GM23338 (cell line): ENCODE results near the gene BIRC5. TPM values are rescaled to one million over a fixed set of nuclear protein-coding genes. Genes with fewer than 3 reads are reported as not detected.
A peak's percentile ranks its signal among the peaks of the same experiment; 100 is the strongest.

Experiments used
- ATAC-seq: fragments of 200-7000 bp; cut with Tn5 transposase; 3 replicates; pipeline ENCODE4 v1.9.1; 2020
- DNase-seq: peaks from one replicate; pipeline ENCODE4 v3.0.0-alpha.2; 2015; ENCODE audit warnings: low spot score
- H2AFZ ChIP-seq: fragments of 200-600 bp; sonication (generic); 2 replicates; pipeline ENCODE4 v1.8.0; 2016; ENCODE audit warnings: antibody characterized with exemption, mild to moderate bottlenecking, moderate library complexity
- H3F3A ChIP-seq: fragments of 200-600 bp; sonication (generic); replicated peaks from 2 replicates; pipeline ENCODE4 v1.8.0; 2017; ENCODE audit warnings: antibody characterized with exemption, mixed run types, low read depth
- H3K27ac ChIP-seq: fragments of 200-600 bp; sonication (generic); 2 replicates; pipeline ENCODE4 v1.6.1; 2016; ENCODE audit warnings: low read depth
- H3K27me3 ChIP-seq: fragments of 200-600 bp; sonication (generic); 2 replicates; pipeline ENCODE4 v1.8.0; 2016; ENCODE audit warnings: mild to moderate bottlenecking, mixed run types, moderate library complexity; ENCODE audit not compliant: insufficient read depth
- H3K36me3 ChIP-seq: fragments of 200-600 bp; sonication (generic); 2 replicates; pipeline ENCODE4 v1.8.0; 2016; ENCODE audit warnings: mild to moderate bottlenecking; ENCODE audit not compliant: insufficient read depth
- H3K4me1 ChIP-seq: fragments of 200-600 bp; sonication (generic); 2 replicates; pipeline ENCODE4 v1.8.0; 2016; ENCODE audit warnings: mild to moderate bottlenecking, moderate library complexity; ENCODE audit not compliant: insufficient read depth
- H3K4me2 ChIP-seq: fragments of 200-600 bp; sonication (generic); 2 replicates; pipeline ENCODE4 v1.7.1; 2017; ENCODE audit warnings: mixed run types
- H3K4me3 ChIP-seq: fragments of 200-600 bp; sonication (generic); 2 replicates; pipeline ENCODE4 v1.6.1; 2016; ENCODE audit warnings: mixed run types
- H3K79me2 ChIP-seq: fragments of 200-600 bp; sonication (generic); replicated peaks from 2 replicates; pipeline ENCODE4 v1.8.0; 2017; ENCODE audit warnings: mild to moderate bottlenecking; ENCODE audit not compliant: insufficient read depth
- H3K9me2 ChIP-seq: fragments of 200-600 bp; sonication (generic); 2 replicates; pipeline ENCODE4 v1.8.0; 2017; ENCODE audit not compliant: insufficient read depth
- H4K20me1 ChIP-seq: fragments of 200-600 bp; sonication (generic); replicated peaks from 2 replicates; pipeline ENCODE4 v1.8.0; 2017; ENCODE audit warnings: mild to moderate bottlenecking; ENCODE audit not compliant: insufficient read depth
- H3K27ac Mint-ChIP-seq: 2 replicates; pipeline ENCODE4 v1.8.0; 2020; ENCODE audit warnings: inconsistent platforms, mild to moderate bottlenecking, moderate library complexity, mixed read lengths
- H3K27me3 Mint-ChIP-seq: 3 replicates; pipeline ENCODE4 v1.8.0; 2022; ENCODE audit warnings: low read depth, mild to moderate bottlenecking, moderate library complexity, mixed read lengths, inconsistent platforms; ENCODE audit not compliant: insufficient read depth, poor library complexity
- H3K36me3 Mint-ChIP-seq: 3 replicates; pipeline ENCODE4 v1.8.0; 2021; ENCODE audit warnings: low read depth, mild to moderate bottlenecking, inconsistent platforms, moderate library complexity, mixed read lengths
- H3K4me1 Mint-ChIP-seq: 3 replicates; pipeline ENCODE4 v1.8.0; 2020; ENCODE audit warnings: mild to moderate bottlenecking, inconsistent platforms, mixed read lengths
- H3K4me3 Mint-ChIP-seq: 3 replicates; pipeline ENCODE4 v1.8.0; 2021; ENCODE audit warnings: moderate library complexity, mild to moderate bottlenecking, inconsistent platforms, mixed read lengths
- H3K9me3 Mint-ChIP-seq: 3 replicates; pipeline ENCODE4 v1.8.0; 2020; ENCODE audit warnings: moderate library complexity, mild to moderate bottlenecking, inconsistent platforms, mixed read lengths
- CREB1 ChIP-seq: fragments of 250-450 bp; sonication (Bioruptor Pico); IDR thresholded peaks from 2 replicates; pipeline ENCODE4 v1.5.0; 2020; ENCODE audit warnings: low read depth, mild to moderate bottlenecking, moderate library complexity
- EZH2phosphoT487 ChIP-seq: fragments of 200-600 bp; sonication (generic); IDR thresholded peaks from one replicate; pipeline ENCODE4 v1.8.1; 2018; ENCODE audit warnings: antibody characterized with exemption; ENCODE audit not compliant: unreplicated experiment
- JUNB ChIP-seq: IDR thresholded peaks from one replicate; pipeline ENCODE4 v1.6.1; 2016; ENCODE audit warnings: antibody characterized with exemption; ENCODE audit not compliant: unreplicated experiment
- NANOG ChIP-seq: IDR thresholded peaks from 2 replicates; pipeline ENCODE4 v1.6.1; 2016; ENCODE audit warnings: antibody characterized with exemption, borderline replicate concordance
- POLR2AphosphoS5 ChIP-seq: IDR thresholded peaks from 2 replicates; pipeline ENCODE4 v1.6.1; 2016; ENCODE audit warnings: antibody characterized with exemption, low read depth
- STAT1 ChIP-seq: IDR thresholded peaks from one replicate; pipeline ENCODE4 v1.6.1; 2016; ENCODE audit warnings: antibody characterized with exemption; ENCODE audit not compliant: unreplicated experiment
- ZNF114 ChIP-seq: fragments of 250-450 bp; sonication (Bioruptor Pico); IDR thresholded peaks from 2 replicates; pipeline ENCODE4 v1.5.0; 2020; ENCODE audit warnings: mild to moderate bottlenecking, moderate library complexity
- polyA plus RNA-seq: library from polyadenylated mRNA; unstranded; fragments of >200 nt; fragmentation: Nextera tagmentation; extraction: Ambion mirVana; gene quantifications from 2 replicates; pipeline ENCODE4 v1.2.1, GENCODE V29; 2016
- total RNA-seq: library from RNA; depleted of rRNA; stranded (reverse); fragments of >200 nt; shearing (Covaris generic); gene quantifications from 2 replicates; pipeline ENCODE4 v1.2.3, GENCODE V29; 2014
- TF ChIP-seq, protein P1 (sequence below): IDR thresholded peaks from 2 replicates; pipeline ENCODE4 v1.6.1; 2016; ENCODE audit warnings: antibody characterized with exemption
- TF ChIP-seq, protein P2 (sequence below): IDR thresholded peaks from one replicate; pipeline ENCODE4 v1.6.1; 2018; ENCODE audit warnings: antibody characterized with exemption; ENCODE audit not compliant: unreplicated experiment
- TF ChIP-seq, protein P3 (sequence below): fragments of 250-450 bp; sonication (Bioruptor Pico); IDR thresholded peaks from 2 replicates; pipeline ENCODE4 v1.5.0; 2020; ENCODE audit warnings: mild to moderate bottlenecking, moderate library complexity
- TF ChIP-seq, protein P4 (sequence below), 2 experiments: fragments of 200-600 bp in 1 of 2; sonication (generic) in 1 of 2; conservative IDR thresholded peaks; 2 replicates each; pipeline versions ENCODE4 v1.5.1 to v1.6.1; 2016 to 2017; ENCODE audit warnings: antibody characterized with exemption in 2 of 2, low read depth in 2 of 2, mild to moderate bottlenecking in 2 of 2, moderate library complexity in 1 of 2

BIRC5 gene
- total and polyA plus RNA-seq, 2 experiments from 2014 or later: 89.7 to 111 TPM

DNA sequence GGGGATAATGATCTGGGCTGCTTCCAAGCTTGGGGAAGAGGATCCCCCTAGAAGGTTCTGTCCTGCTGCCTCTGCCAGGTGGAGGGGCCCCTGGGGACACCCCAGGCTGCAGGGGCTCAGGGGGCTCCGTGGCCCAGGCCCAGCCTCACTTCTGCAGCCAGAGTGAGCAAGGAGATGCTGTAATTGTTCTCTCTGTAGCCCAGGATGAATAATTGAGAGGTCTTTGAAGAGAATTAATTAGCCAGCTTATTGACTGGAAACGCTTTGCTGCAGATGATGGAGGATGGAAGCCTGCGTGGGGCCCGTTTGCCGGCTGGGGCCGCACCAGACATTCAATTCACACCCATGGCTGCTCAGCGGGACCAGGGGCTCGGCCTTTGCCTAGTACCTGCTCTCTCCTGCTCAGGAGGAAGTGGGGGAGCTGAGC, 55.9 kb downstream of the BIRC5 start:
- H3K27me3 Mint-ChIP-seq: peaks cover 14% of the 10 kb centered on the region
- no peaks in the 10 kb centered on the region for H3K36me3 Mint-ChIP-seq
- peaks cover 6% of the 10 kb centered on the region; the same call in 1 of the 2 replicates for H3F3A ChIP-seq
- no peak for DNase-seq
- no peaks in the 10 kb centered on the region for H3K9me3 Mint-ChIP-seq
- TF ChIP-seq NANOG: no peak
- TF ChIP-seq, protein P1, sequence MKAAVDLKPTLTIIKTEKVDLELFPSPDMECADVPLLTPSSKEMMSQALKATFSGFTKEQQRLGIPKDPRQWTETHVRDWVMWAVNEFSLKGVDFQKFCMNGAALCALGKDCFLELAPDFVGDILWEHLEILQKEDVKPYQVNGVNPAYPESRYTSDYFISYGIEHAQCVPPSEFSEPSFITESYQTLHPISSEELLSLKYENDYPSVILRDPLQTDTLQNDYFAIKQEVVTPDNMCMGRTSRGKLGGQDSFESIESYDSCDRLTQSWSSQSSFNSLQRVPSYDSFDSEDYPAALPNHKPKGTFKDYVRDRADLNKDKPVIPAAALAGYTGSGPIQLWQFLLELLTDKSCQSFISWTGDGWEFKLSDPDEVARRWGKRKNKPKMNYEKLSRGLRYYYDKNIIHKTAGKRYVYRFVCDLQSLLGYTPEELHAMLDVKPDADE: no peak
- TF ChIP-seq, protein P2, sequence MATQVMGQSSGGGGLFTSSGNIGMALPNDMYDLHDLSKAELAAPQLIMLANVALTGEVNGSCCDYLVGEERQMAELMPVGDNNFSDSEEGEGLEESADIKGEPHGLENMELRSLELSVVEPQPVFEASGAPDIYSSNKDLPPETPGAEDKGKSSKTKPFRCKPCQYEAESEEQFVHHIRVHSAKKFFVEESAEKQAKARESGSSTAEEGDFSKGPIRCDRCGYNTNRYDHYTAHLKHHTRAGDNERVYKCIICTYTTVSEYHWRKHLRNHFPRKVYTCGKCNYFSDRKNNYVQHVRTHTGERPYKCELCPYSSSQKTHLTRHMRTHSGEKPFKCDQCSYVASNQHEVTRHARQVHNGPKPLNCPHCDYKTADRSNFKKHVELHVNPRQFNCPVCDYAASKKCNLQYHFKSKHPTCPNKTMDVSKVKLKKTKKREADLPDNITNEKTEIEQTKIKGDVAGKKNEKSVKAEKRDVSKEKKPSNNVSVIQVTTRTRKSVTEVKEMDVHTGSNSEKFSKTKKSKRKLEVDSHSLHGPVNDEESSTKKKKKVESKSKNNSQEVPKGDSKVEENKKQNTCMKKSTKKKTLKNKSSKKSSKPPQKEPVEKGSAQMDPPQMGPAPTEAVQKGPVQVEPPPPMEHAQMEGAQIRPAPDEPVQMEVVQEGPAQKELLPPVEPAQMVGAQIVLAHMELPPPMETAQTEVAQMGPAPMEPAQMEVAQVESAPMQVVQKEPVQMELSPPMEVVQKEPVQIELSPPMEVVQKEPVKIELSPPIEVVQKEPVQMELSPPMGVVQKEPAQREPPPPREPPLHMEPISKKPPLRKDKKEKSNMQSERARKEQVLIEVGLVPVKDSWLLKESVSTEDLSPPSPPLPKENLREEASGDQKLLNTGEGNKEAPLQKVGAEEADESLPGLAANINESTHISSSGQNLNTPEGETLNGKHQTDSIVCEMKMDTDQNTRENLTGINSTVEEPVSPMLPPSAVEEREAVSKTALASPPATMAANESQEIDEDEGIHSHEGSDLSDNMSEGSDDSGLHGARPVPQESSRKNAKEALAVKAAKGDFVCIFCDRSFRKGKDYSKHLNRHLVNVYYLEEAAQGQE: no peak
- TF ChIP-seq JUNB: no peak
- TF ChIP-seq, protein P3, sequence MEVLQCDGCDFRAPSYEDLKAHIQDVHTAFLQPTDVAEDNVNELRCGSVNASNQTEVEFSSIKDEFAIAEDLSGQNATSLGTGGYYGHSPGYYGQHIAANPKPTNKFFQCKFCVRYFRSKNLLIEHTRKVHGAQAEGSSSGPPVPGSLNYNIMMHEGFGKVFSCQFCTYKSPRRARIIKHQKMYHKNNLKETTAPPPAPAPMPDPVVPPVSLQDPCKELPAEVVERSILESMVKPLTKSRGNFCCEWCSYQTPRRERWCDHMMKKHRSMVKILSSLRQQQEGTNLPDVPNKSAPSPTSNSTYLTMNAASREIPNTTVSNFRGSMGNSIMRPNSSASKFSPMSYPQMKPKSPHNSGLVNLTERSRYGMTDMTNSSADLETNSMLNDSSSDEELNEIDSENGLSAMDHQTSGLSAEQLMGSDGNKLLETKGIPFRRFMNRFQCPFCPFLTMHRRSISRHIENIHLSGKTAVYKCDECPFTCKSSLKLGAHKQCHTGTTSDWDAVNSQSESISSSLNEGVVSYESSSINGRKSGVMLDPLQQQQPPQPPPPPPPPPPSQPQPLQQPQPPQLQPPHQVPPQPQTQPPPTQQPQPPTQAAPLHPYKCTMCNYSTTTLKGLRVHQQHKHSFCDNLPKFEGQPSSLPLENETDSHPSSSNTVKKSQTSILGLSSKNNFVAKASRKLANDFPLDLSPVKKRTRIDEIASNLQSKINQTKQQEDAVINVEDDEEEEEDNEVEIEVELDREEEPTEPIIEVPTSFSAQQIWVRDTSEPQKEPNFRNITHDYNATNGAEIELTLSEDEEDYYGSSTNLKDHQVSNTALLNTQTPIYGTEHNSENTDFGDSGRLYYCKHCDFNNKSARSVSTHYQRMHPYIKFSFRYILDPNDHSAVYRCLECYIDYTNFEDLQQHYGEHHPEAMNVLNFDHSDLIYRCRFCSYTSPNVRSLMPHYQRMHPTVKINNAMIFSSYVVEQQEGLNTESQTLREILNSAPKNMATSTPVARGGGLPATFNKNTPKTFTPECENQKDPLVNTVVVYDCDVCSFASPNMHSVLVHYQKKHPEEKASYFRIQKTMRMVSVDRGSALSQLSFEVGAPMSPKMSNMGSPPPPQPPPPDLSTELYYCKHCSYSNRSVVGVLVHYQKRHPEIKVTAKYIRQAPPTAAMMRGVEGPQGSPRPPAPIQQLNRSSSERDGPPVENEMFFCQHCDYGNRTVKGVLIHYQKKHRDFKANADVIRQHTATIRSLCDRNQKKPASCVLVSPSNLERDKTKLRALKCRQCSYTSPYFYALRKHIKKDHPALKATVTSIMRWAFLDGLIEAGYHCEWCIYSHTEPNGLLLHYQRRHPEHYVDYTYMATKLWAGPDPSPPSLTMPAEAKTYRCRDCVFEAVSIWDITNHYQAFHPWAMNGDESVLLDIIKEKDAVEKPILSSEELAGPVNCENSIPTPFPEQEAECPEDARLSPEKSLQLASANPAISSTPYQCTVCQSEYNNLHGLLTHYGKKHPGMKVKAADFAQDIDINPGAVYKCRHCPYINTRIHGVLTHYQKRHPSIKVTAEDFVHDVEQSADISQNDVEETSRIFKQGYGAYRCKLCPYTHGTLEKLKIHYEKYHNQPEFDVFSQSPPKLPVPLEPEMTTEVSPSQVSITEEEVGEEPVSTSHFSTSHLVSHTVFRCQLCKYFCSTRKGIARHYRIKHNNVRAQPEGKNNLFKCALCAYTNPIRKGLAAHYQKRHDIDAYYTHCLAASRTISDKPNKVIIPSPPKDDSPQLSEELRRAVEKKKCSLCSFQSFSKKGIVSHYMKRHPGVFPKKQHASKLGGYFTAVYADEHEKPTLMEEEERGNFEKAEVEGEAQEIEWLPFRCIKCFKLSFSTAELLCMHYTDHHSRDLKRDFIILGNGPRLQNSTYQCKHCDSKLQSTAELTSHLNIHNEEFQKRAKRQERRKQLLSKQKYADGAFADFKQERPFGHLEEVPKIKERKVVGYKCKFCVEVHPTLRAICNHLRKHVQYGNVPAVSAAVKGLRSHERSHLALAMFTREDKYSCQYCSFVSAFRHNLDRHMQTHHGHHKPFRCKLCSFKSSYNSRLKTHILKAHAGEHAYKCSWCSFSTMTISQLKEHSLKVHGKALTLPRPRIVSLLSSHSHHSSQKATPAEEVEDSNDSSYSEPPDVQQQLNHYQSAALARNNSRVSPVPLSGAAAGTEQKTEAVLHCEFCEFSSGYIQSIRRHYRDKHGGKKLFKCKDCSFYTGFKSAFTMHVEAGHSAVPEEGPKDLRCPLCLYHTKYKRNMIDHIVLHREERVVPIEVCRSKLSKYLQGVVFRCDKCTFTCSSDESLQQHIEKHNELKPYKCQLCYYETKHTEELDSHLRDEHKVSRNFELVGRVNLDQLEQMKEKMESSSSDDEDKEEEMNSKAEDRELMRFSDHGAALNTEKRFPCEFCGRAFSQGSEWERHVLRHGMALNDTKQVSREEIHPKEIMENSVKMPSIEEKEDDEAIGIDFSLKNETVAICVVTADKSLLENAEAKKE (CRISPR knock-in tag): no peak
- TF ChIP-seq STAT1: no peak
- TF ChIP-seq EZH2phosphoT487: no peak
- TF ChIP-seq, protein P4, sequence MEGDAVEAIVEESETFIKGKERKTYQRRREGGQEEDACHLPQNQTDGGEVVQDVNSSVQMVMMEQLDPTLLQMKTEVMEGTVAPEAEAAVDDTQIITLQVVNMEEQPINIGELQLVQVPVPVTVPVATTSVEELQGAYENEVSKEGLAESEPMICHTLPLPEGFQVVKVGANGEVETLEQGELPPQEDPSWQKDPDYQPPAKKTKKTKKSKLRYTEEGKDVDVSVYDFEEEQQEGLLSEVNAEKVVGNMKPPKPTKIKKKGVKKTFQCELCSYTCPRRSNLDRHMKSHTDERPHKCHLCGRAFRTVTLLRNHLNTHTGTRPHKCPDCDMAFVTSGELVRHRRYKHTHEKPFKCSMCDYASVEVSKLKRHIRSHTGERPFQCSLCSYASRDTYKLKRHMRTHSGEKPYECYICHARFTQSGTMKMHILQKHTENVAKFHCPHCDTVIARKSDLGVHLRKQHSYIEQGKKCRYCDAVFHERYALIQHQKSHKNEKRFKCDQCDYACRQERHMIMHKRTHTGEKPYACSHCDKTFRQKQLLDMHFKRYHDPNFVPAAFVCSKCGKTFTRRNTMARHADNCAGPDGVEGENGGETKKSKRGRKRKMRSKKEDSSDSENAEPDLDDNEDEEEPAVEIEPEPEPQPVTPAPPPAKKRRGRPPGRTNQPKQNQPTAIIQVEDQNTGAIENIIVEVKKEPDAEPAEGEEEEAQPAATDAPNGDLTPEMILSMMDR (conservative IDR thresholded peaks at IDR 0.05; ENCODE audit: low read depth in 2 of 2): no peak; a peak in 1 of 4 replicates
- TF ChIP-seq ZNF114: no peak
- no peak for TF ChIP-seq POLR2AphosphoS5
- TF ChIP-seq CREB1 (CRISPR knock-in tag): no peak
- H3K79me2 ChIP-seq: no peaks in the 10 kb centered on the region
- H3K4me3 ChIP-seq: peak overlapping the region; percentile 43; the same call in 1 of the 2 replicates
- ATAC-seq: peak; percentile 5; the same call in 2 of the 3 replicates
- H4K20me1 ChIP-seq: no peaks in the 10 kb centered on the region
- H3K27ac Mint-ChIP-seq: no peak overlapping the region
- peak overlapping the region; percentile 80 for H3K4me2 ChIP-seq
- H3K4me3 Mint-ChIP-seq: no peak overlapping the region
- peaks cover 61% of the 10 kb centered on the region for H3K4me1 ChIP-seq
- no peaks in the 10 kb centered on the region for H3K36me3 ChIP-seq
- no peaks in the 10 kb centered on the region for H3K9me2 ChIP-seq
- peak overlapping the region; percentile 97 for H2AFZ ChIP-seq
- no peak overlapping the region for H3K27ac ChIP-seq
- no peaks in the 10 kb centered on the region for H3K27me3 ChIP-seq
- H3K4me1 Mint-ChIP-seq: peaks cover 70% of the 10 kb centered on the region
